Inflammatory macrophage treated with lipopolysaccharide for 1 hour (primary cell): ENCODE data around the gene TUBA1C.
A peak's percentile ranks its signal among the peaks of the same experiment; 100 is the strongest.
"Not testable (repeated sequence)": the region's sequence is repeated elsewhere in the genome, so short reads cannot be mapped to it uniquely, and the experiment has no call there.

ENCODE experiments used
- DNase-seq, 2 donors: peaks; one replicate each; pipeline ENCODE4 v3.0.0-alpha.2; 2020 to 2022

The TUBA1C gene

DNA sequence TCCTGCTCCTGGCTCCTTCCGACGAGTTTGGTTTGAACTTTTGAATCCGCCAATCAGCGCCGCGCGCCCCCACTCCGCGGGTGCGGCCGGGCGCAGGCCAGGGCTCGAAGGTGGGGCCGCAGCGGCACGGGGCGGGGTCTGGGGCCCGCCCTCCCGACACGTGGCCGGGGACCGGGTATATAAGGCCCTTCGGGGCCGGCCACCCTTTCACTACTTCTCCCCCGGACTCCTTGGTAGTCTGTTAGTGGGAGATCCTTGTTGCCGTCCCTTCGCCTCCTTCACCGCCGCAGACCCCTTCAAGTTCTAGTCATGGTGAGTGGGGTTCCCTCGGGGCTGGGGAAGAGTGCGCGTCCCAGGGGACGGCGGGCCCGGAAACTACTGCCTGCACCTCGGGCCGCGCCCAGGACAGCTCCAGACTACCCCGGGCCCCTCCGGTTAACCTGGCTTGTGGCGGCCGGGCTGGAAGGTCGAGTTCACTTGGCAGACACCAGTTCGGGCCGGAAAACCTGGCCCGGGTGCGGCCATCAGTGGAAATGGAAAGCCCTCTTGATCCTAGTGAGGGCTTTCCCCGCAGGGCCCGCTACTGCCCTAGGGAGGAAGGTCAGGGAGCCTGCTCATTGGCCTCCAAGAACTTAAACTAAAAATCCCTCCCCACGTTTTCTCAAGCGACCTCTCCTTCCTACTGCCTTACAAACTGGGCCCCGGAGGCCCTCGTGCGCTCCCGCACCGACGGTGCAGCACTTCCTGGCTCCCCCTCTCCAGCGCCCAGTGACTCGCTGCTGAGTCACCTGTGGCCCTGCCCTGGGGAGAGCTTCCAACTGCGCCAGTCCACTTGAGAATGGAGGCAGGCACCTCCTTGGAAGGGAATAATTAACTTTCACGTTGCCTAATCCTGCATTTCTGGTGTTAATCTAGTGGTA is at the start of gene TUBA1C:
TSS of gene TUBA1C (plus strand) at position 210 of the 920 bp plus-strand sequence. CDS start at position 310, 100 bp downstream.
- DNase-seq: peak; percentile 91 to 98

DNA sequence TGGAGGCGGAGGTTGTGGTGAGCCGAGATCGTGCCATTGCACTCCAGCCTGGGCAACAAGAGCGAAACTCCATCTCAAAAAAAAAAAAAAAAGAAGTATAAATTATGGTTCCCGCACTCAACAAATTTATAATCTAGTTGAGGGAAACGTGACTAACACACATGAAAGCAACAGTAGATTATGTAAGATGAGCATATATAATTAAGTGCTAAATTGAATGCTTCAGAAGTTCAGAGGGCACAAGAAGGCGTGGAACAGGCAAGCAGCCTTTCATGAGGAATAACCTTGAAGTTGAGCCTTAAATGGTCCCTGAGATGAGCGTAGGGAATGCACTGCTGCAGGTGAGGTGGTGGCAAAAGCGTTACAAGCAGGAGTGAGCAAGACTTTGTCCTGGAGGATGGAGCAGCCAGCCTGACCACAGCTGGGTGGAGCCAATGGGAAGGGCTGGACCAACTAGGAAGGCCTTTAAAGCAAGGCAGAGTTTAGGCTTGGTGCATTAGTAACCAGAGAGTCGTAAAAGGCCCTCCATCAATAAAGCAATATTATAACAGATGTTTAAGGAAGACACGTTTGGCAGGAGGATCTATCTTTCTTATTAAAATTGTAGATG is 45.4 kb upstream of the TUBA1C start:
- no peak for DNase-seq

DNA sequence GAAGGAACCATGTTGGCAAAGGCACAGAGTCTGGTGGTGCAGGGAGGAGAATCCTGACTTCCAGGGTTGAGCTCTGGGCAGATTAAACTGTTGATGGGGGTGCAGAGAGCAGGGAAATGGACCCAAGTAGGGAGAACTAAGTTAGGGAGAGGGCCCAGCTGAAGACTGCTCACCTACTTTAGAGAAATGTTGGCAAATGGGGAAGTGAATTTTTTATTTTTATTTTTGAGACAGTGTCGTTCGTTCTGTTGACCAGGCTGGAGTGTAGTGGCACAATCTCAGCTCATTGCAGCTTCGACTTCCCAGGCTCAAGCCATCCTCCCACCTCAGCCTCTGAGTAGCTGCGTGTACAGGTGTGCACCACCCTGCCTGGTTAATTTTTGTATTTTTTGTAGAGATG is 43.9 kb upstream of the TUBA1C start:
- no peak for DNase-seq

DNA sequence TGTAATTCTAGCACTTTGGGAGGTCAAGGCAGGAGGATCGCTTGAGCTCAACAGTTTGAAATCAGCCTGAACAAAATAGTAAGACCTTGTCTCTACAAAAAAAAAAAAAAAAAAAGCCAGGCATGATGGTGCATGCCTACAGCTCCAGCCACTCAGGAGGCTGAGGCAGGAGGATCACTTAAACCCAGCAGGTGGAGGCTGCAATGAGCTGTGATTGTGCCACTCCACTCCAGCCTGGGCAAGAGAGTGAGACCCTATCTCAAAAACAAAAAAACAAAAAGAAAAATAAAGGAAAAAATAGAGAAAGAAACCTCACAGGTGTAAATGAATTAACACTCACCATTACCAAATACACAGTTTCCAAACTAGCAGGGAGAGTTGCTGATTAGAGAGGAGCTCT is 41.8 kb upstream of the TUBA1C start:
- no peak for DNase-seq

DNA sequence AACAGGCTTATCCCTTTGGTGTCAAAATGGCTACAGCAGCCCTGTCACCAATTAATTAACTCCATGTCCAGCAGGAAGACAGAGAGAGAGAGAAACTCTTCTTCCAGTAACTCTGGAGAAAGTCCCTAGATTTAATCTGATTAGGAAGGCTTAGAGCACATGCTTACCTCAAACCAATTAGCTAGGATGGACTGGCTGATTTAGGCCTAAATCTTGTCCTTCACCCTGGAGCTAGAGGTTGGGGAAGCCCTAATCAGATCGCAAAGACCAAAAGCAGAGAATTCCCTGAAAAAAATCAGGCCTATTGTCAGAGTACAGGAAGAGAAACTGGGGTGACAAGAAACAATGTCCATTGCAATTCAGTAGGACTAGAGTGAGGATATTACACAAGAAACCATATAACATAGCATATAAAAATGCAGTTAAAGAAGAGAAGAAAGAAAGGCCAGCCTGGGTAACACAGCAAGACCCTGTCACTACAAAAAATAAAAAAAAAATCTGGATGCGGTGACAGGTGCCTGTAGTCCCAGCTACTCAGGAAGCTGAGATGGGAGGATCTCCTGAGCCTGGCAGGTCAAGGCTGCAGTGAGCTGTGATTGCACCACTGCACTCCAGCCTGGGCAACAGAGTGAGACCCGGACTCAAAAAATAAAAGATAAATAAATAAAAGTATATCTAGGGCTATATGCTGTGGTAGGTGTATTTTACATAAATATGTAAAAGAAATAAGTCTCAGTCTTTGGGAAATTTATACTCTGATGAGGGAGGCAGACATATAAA is 41.1 kb upstream of the TUBA1C start:
- peak in 1 of 2 donors; percentile 20 for DNase-seq

DNA sequence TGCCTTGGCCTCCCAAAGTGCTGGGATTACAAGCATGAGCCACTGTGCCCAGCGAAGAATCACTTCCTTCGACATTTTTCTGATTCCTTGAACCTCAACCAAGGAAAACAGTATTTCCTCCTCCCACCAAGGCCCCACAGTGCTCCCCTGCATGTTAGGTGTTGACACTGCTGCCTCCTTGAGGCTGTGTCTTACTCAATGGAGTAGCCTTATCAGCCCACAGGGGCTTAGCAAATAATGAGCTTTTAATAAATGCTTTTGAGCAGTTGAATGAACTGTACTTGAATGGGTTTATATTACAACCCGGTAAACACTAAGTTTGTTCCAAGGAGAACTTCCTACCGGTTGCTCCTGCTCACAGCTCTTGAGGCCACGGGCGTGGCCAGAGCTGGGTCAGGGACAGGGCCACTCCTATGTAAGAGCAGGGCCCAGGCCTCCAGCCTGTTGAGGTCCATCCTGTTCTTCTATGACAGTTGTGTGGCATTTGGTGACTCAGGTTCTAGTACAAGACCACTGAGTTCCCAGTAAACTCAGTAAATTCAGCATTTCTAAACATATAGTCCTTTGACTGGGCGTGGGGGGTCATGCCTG is 39.2 kb upstream of the TUBA1C start:
- peak in 1 of 2 donors; percentile 23 for DNase-seq

DNA sequence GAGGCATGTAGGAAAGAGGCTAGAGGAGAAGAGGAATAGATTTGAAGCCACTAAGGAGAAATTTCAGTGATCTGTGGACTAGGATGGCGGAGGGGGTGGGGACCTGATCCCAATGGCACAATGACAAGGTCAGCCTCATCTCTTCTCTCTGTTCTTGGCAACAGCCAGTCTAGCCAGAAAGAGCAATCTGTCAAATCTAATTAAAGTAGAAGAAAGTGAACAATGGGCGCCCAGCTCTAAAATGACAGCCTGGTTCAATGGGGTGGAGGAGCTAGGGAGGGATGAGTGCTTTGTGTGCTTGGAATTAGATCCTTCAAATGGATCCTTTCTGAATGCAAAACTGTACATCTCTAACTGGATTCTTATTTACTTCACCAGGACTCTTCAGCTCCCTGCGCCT is 37.2 kb upstream of the TUBA1C start:
- no peak for DNase-seq

DNA sequence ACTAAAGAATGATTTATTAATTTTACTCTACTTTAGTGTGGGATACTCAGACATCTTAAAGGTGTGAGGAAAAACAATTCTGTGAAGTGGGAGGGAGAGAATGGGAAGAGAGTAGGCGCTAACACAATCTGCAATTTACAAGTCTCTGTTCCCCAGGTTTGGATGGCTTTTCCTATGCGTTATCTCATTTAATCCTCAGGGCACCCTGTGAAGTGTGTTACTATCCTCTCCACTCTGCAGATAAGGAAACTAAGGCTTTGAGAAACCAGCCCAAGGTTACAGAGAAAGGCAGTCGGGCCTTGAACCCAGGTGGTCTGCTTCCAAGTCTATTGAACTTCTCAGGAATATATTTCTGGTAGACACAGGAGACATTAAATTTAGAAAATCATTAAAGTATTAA is 36.2 kb upstream of the TUBA1C start:
- no peak for DNase-seq

DNA sequence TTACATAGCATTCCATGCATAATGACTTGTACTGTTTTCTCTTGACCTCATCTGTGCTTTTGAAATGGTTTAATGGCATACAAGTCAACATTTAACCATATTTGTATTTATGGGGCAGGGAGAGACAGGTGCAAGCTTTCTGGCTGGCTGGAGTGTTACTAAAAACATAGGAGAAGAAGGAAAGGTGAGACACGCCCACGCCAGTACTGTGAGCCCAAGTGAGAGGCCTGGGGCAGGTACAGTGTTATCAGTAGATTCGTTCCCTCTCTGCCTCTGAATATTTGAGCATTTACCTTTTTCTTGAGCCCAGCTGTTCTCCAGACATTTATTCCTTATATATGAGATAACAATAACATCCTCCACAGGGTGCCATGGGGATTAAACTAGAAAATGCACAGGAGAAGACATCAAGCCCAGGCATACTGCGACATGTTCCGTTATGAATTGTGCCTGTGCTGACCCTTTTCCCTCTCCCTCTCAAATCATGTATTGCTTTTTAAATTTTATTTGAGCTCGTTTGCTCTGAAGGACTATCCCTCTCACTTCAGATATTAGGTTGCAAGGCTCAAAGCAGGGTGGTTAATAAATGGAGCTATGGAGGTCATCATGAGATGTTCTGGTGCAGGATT is 34.6 kb upstream of the TUBA1C start:
- DNase-seq: no peak

DNA sequence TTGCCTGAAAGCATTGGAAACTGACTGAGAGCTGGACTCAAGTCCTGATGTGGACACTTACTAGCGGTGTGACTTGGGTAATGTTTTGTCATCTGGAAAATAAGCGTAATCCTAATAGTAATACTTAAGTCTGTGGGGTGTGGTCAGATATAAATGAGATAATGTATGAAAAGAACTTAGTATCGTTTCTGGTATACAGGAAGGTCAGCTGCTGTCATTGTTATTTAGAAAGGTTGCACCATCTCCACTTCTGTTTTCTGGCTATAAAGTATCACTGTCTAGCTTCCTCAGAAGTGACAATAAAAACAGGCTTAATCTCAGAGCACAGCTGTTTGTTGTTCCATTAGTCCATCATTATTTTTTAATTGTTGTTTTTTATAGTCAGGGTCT is 34.1 kb upstream of the TUBA1C start:
- peak; percentile 89 to 90 for DNase-seq

DNA sequence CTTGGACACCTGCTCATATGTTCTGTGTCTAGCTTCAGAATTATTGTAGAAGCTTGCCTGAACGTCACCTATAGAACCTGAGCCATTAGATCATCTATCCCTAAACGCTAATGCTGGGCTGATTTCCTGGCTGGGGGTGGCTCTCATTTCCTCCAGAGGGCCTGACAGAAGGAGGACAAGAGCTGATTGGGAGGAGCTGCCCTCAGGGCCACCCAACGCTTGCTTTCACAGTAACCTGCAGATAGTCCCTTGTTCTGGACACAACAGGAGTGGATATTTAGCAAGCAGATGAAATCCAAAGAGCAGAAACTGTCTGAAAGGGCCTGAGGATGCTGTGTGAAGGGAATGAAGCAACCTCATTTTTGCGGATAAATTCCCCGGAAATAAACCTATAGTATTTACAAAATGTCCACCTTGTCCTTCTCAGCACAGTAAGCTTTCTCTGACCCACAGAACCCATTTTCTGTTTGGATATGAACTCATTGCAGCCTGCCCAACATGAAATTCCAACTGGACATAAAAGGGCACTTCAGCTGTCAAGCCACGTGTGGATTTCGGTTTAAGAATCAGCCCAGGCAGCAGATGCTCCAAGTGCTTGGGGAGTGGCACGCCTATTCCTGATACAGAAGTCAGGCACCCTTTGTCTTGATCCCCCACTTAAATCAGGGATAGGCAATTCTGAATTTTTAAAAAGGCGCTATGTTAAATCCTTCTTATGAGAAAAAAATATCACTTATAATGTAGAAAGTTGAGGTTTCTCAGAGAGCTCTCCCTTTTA is 32.8 kb upstream of the TUBA1C start:
- DNase-seq: no peak

DNA sequence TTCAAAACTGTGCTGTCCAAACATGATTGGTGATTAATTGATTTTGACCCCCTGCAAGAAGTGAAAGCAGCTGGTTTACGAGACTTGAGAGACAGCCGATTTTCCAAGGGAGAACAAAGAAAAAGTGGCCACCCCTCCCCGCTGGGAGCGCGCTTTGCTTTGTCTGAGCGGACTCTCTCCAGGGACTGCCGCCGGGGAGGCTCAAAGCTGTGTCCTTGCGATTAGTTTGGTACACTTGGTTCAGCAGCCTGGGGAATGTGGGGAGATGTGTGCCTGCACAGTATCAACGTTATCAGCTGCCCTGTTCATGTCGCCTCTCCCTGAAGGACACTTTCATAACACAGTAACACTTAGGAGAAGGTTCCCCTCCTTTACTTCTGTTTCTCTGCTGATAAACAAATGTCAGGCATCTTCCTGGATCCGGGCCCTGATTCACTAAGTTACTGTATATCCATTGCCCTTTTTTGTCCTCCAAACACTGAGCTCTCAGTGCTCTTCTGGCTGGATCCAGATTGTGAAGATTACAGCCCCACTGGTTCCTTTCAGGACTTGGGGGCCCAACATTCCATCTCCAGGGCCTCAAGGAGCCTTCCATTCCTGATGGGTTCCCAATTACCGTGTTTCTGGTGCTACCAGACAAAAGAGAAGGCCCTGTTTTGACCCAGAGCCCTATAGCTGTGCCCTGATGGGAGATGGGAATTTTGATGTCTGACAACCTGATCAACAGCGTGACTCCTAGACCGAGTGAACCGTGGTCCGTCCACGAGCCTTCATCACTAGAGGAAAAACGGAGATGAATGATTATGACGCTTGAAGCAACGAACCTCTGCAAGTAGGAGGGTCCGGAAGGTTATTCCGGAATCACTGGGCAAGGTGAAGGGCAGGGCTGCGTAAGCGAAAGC is 31.7 kb upstream of the TUBA1C start:
- no peak for DNase-seq

DNA sequence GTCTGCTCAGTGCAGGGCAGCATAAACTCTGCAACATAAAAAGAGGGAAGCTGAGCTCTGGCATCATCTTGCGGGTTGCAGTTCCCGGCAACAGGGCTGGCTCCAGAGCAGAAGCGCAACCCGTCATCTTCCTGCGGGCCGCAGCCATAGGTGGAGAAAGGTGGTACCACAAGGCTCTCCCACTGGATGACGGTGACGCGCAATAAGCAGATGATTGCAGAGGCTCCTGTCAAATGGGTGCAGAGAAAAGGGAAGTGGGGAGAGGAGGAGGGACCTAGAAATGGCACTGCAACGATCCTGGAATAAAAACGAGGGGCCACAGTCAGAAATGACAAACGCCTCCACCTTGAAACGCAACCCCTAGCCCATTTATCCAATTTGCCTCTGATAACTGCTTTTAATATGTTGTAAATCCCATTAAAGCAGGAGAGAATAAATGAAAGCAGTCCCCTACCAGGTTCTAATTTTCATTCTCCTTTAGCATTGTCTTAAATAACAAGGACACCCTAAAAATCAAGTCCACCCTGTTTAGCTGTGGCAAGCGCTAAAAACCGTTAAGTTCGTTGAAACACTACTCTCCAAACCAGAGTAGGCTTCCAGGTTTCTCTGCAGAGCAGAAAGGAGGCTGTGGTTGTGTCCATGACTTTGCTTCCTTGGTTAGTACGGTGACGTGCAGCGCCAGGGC is 30.9 kb upstream of the TUBA1C start:
- DNase-seq: peak; percentile 90 to 97

DNA sequence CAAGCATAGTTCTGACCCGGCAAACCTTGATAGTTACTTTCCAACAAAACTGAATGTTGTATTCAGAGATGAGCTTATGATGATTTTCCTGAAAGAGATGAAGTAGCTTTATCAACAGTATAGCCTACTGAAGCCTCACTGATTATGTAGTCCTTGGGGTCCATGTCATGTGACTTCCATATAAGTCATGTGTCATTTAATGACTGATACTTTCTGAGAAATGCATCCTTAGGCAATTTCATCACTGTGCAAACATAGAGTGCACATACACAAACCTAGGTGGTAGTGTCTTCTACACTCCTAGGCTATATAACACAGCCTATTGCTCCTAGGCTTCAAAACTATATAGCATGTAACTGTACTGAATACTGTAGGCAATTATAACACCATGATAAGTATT is 28.5 kb upstream of the TUBA1C start:
- DNase-seq: no peak

DNA sequence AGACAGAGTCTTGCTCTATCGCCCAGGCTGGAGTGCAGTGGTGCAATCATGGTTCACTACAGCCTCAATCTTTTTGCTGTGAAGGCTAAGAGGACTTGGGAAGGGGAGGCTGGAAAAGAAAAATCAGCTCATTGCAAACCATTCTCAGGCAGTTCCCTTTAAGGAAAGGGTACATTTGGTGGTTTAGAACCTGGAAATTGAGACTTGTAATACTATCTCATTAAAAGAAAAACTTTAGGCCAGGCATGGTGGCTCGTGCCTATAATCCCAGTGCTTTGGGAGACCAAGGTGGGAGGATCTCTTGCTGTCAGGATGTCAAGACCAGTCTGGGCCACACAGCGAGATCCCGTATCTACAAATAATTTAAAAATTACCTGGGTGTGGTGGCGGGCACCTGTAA is 21.3 kb upstream of the TUBA1C start:
- DNase-seq: no peak

DNA sequence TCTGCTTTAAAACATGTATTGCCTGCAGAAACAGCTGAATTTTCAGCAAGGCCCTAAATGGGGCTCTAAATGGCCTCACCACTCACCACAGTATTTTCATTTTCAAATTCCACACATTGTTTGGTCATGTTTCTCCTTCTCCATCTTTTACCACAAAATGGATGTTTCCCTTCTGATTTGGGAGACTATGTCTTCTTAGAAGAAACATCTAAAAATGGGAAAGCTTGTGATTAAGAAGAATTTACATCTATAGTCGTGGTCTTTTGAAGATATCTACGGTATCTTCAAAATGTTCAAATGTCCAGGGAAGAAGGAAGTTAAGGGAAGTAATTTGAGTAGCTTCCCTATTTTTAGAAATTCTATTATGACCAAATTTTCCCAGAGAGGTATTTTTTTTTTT is 20.7 kb upstream of the TUBA1C start:
- peak in 1 of 2 donors; percentile 41 for DNase-seq

DNA sequence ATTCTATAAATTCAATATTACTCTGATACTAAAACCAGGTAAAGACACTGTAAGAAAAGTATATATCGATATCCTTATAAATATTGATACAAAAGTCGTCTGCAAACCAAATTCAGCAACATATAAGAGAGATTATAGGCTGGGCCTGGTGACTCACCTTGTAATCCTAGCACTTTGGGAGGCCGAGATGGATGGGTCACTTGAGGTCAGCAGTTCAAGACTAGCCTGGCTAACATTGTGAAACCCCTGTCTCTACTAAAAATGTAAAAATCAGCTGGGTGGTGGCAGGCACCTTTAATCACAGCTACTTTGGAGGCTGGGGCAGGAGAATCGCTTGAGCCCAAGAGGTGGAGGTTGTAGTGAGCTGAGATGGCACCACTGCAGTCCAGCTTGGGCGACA is 13.5 kb upstream of the TUBA1C start:
- no peak for DNase-seq

DNA sequence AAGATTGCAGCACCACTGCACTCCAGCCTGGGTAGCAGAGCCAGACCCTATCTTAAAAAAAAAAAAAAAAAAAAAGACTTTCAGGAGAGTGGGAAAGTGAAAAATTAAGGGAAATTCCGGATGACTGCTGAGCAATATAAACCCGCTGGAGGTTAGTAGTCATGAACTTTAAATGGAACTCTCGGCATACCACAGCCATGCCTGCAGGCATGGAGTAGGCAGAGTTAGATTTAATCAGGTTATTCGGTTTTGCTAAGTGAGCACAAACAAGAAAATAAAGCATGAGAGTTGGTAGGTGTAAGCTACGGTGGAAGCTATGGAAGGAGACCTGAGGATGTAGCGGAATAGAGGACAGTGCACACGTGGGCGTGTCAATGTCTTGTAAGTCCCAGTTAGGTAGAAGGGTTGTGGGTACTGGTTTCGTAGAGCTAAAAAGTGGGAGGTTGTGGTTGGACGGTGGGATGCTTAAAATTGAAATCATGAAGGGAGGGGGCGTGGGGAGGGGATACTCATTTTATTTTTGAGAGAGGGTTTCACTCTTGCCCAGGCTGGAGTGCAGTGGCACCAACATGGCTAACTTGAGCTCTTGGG is 11.8 kb upstream of the TUBA1C start:
- no peak for DNase-seq

DNA sequence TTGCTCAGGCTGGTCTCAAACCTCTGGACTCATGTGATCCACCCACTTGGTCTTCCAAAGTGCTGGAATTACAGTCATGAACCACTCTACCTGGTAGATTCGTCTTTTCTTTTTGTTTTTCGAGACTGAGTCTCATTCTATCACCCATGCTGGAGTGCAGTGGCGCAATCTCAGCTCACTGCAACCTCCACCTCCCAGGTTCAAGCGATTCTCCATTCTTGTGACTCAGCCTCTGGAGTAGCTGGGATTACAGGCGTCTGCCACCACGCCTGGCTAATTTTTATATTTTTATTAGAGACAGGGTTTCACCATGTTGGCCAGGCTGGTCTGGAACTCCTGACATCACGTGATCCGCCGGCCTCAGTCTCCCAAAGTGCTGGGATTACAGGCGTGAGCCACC is 9.4 kb upstream of the TUBA1C start:
- DNase-seq: not testable (repeated sequence)
